HG03521 (cell line): ENCODE results near the gene NOX1.
"Not testable (repeated sequence)": the region's sequence is repeated elsewhere in the genome, so short reads cannot be mapped to it uniquely, and the experiment has no call there.

Source experiments
- ATAC-seq: cut with Tn5 transposase; IDR thresholded peaks from one replicate; pipeline ENCODE4 v1.9.1; 2021; ENCODE audit warnings: mild to moderate bottlenecking, moderate library complexity; ENCODE audit not compliant: unreplicated experiment

NOX1 gene

GRCh38 chrX:100819837-100820666, 54.1 kb downstream of the NOX1 start, which contains the start of gene CSTF2:
CSTF2 (plus strand) TSS chrX:100820391; CDS start chrX:100820417, 26 bp downstream.
- peak; percentile 99 for ATAC-seq

DNA sequence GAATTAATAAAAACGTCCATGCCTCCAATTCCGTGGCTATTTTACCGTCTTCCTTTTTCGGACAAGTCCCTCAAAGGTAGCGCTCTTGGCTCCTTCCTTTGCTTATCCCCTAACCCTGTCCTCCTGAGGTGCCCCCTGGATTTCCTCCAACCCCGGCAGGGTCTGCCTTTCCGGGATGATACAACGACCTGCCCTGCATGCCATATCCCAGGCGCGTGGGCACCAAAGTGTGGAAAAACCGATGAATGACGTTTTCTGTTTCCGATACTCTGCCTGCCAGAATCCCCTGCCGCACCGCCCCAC, 54.7 kb downstream of the NOX1 start:
- no peak for ATAC-seq

- no peak for ATAC-seq
These were observed 56.8 kb downstream of the NOX1 start for GRCh38 chrX:100817340-100817739.

DNA sequence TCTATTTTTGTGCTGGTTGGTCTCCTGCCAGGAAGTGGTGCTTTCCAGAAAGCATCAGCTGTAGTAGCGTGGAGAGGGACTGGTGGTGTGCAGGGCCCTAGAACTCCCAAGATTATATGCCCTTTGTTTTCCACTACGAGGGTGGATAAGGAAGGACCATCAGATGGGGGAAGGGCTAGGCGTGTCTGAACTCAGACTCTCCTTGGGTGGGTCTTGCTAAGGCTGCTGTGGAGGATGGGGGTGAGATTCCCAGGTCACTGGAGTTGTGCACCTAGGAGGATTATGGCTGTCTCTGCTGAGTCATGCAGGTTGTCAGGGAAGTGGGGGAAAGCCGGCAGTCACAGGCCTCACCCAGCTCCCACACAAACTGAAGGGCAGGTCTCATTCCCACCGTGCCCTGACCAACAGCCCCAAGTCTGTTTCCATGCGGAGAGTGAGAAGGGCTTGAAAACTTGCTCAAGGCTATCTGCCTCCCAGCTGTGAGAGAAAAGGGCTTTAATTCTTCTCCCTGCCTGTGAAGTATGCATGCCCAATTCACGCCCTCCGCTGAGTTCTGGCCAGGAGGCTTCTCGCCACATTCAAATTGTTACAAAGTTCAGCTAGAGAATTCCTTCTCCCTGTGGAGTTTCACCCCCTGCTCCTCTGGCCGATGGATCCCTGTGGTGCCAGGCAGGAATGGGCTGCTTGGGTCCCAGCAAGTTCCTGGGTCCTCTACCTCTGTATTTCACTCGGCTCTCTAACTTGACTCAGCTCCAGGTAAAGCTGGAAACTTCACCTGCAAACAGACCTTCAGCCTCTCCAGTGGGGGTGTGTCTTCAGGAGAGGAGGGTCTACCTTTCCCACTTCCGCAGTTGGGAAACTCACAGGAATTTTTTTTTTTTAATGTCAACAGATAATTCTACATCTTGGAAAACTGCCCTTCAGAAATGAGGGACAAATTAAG, 61.7 kb downstream of the NOX1 start:
- ATAC-seq, result no peak

- not testable (repeated sequence) for ATAC-seq
These were observed 65.9 kb downstream of the NOX1 start for GRCh38 chrX:100808265-100808664.

DNA sequence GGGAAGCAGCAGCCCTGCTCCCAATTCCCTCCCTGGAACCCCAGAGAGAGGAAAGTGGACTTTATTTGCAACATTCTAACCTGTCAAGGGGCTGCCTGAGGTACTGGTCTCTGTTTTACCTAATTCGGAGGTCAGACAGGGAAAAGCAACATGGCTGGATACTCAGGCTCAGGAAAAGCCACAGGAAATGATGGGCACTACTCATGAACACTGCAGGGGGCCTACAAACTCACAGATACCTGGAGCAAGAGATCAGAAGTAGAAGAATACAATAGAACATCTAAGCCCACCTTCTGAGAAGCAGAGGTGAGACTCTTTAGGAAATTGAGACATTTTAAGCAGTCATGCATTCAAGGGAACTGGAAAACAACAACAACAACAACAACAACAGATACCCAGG, 69.4 kb downstream of the NOX1 start:
- no peak for ATAC-seq

GRCh38 chrX:100802843-100803242, 71.3 kb downstream of the NOX1 start:
- ATAC-seq, result no peak

DNA sequence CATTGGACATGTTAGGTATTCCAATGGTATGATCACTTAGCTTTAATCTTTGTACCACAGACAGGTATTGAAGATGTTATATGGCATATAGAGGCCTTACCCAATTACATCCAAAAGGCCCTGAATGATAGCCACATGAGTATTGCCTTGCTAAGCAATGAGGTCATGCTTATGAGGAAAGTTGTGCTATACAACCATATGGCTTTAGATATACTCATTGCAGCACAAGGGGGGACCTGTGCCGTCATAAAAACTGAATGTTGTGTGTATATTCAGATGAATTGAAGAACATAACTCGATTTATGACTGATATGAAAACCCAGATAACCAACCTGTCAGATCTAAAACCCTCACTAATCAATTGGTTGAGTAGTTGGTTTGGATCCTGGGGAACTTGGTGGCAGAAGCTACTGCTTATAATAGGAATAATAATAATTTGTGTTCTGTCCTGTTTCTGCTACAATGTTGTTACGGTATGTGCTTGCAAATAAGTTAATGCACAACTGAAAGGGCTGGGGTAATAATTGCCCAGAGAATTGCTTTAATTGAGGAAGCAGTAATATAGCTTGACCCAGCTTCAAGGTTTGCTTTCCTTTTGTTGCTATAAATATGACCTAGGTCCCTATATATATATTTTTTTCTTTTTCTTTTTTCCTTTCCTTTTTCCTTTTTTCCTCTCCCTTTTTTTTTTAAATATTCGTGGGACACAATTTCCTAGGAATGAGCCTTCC, 75.5 kb downstream of the NOX1 start:
- ATAC-seq, result no peak

DNA sequence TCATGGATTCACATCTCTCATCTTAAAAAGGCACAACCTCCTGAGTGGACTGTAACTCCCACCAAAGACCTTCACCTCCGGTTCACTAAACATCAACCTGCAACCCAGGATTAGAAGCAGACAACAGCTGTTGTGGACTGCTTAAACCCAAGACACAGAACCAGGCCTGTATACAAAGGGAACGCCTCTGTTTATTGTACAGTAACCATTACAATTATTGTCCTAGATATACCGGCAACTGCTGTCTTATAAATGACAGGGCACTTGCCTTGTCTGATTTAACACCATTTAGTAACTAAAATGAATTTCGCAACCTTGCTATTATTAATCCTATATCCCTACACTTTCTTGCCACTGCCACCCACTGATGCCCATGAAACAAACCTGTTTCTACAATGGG, 76.8 kb downstream of the NOX1 start:
- no peak for ATAC-seq

GRCh38 chrX:100796371-100796770, 77.8 kb downstream of the NOX1 start:
- not testable (repeated sequence) for ATAC-seq
